WERI-Rb-1 (cell line): ENCODE data around the gene INAFM2.

Experiments
- DNase-seq: peaks from one replicate; pipeline ENCODE4 v3.0.0-alpha.2; 2020
- H3K27ac ChIP-seq: fragments of 250-450 bp; sonication (Bioruptor Pico); 2 replicates; pipeline ENCODE4 v1.5.1; 2020; ENCODE audit warnings: mild to moderate bottlenecking, moderate library complexity
- H3K27me3 ChIP-seq: fragments of 250-450 bp; sonication (Bioruptor Pico); 2 replicates; pipeline ENCODE4 v1.5.1; 2021; ENCODE audit warnings: mild to moderate bottlenecking, low read depth, moderate library complexity; ENCODE audit not compliant: insufficient read depth, severe bottlenecking
- H3K36me3 ChIP-seq: fragments of 250-450 bp; sonication (Bioruptor Pico); 2 replicates; pipeline ENCODE4 v1.5.1; 2020; ENCODE audit warnings: mild to moderate bottlenecking, moderate library complexity
- H3K4me3 ChIP-seq: 2 replicates; pipeline ENCODE4 v1.5.1; 2011; ENCODE audit warnings: low read depth, mild to moderate bottlenecking, control low read depth, low read length
- H3K9me3 ChIP-seq: fragments of 250-450 bp; sonication (Bioruptor Pico); 2 replicates; pipeline ENCODE4 v1.5.1; 2021; ENCODE audit warnings: mild to moderate bottlenecking, moderate library complexity; ENCODE audit not compliant: severe bottlenecking
- CTCF ChIP-seq: IDR thresholded peaks from 2 replicates; pipeline ENCODE4 v1.5.1; 2011; ENCODE audit warnings: low read depth, mild to moderate bottlenecking, control low read depth, inconsistent platforms, low read length

The INAFM2 gene

GRCh38 chr15:40328176-40328575, 4.7 kb downstream of the INAFM2 start:
- no peak overlapping the region for H3K4me3 ChIP-seq

GRCh38 chr15:40328751-40329150, 5.3 kb downstream of the INAFM2 start:
- Histone ChIP-seq H3K27me3 (no peaks in the 10 kb centered on the region), H3K36me3 (peaks cover 19% of the 10 kb centered on the region), H3K27ac (no peak overlapping the region), H3K9me3 (no peaks in the 10 kb centered on the region), H3K4me3 (no peak overlapping the region)
- no peak for DNase-seq
- no peak for TF ChIP-seq CTCF

More at GRCh38 chr15:40328176-40328575, 4.7 kb downstream of the INAFM2 start:
- H3K27ac ChIP-seq: no peak overlapping the region
- H3K36me3 ChIP-seq: peaks cover 19% of the 10 kb centered on the region
- H3K27me3 ChIP-seq: no peaks in the 10 kb centered on the region
- TF ChIP-seq CTCF: no peak
- H3K9me3 ChIP-seq: no peaks in the 10 kb centered on the region
- DNase-seq: no peak

- DNase-seq: no peak
- Histone ChIP-seq H3K9me3 (no peaks in the 10 kb centered on the region), H3K4me3 (no peak overlapping the region), H3K36me3 (peaks cover 19% of the 10 kb centered on the region), H3K27me3 (no peaks in the 10 kb centered on the region), H3K27ac (no peak overlapping the region)
- no peak for TF ChIP-seq CTCF
Measured at GRCh38 chr15:40329804-40330203, 6.3 kb downstream of the INAFM2 start.

- DNase-seq: no peak
- TF ChIP-seq CTCF: no peak
- peaks cover 15% of the 10 kb centered on the region for H3K36me3 ChIP-seq
- H3K27ac ChIP-seq: no peak overlapping the region
- no peaks in the 10 kb centered on the region for H3K27me3 ChIP-seq
- no peaks in the 10 kb centered on the region for H3K9me3 ChIP-seq
- no peak overlapping the region for H3K4me3 ChIP-seq
Measured at GRCh38 chr15:40330368-40330836, 6.9 kb downstream of the INAFM2 start.

- no peak for TF ChIP-seq CTCF
- Histone ChIP-seq H3K9me3 (no peaks in the 10 kb centered on the region), H3K4me3 (no peak overlapping the region), H3K27me3 (no peaks in the 10 kb centered on the region), H3K27ac (no peak overlapping the region), H3K36me3 (peaks cover 13% of the 10 kb centered on the region)
- DNase-seq: no peak
Measured at GRCh38 chr15:40331026-40331425, 7.5 kb downstream of the INAFM2 start.

- no peak for DNase-seq
- H3K27me3 ChIP-seq: no peaks in the 10 kb centered on the region
- no peaks in the 10 kb centered on the region for H3K9me3 ChIP-seq
- H3K4me3 ChIP-seq: no peak overlapping the region
- TF ChIP-seq CTCF: no peak
- H3K27ac ChIP-seq: no peak overlapping the region
- H3K36me3 ChIP-seq: peaks cover 7% of the 10 kb centered on the region
Measured at GRCh38 chr15:40331637-40332036, 8.1 kb downstream of the INAFM2 start.
